WTC11 (cell line): Measurements from ENCODE around the gene MXD3. TPM values are rescaled to one million over a fixed set of nuclear protein-coding genes. Genes with fewer than 3 reads are reported as not detected.

ENCODE experiments used
- ATAC-seq: fragments of 200-7000 bp; cut with Tn5 transposase; 2 replicates; pipeline ENCODE4 v1.10.0; 2021; ENCODE audit warnings: mild to moderate bottlenecking, moderate library complexity
- CTCF ChIA-PET: fragments of 300-600 bp; sonication (Branson Sonifier 250); formaldehyde crosslinking; loops from one replicate; lab custom pipeline; 2021; ENCODE audit warnings: antibody characterized with exemption; lab: Charles Lee
- POLR2A ChIA-PET: fragments of 350-600 bp; sonication (Branson Sonifier 250); formaldehyde crosslinking; loops from one replicate; lab custom pipeline; 2021; ENCODE audit warnings: antibody characterized with exemption; lab: Charles Lee
- DNase-seq: peaks from one replicate; pipeline ENCODE4 v3.0.0; 2021; ENCODE audit warnings: low spot score
- H3K27ac Mint-ChIP-seq: 2 replicates; pipeline ENCODE4 v1.8.0; 2021; ENCODE audit warnings: mixed read lengths
- H3K27me3 Mint-ChIP-seq: 2 replicates; pipeline ENCODE4 v1.8.0; 2021; ENCODE audit warnings: low read depth, mild to moderate bottlenecking, moderate library complexity, mixed read lengths
- H3K36me3 Mint-ChIP-seq: 2 replicates; pipeline ENCODE4 v1.8.0; 2021; ENCODE audit warnings: mixed read lengths
- H3K4me1 Mint-ChIP-seq: 2 replicates; pipeline ENCODE4 v1.8.0; 2022; ENCODE audit warnings: mixed read lengths
- H3K4me3 Mint-ChIP-seq: 2 replicates; pipeline ENCODE4 v1.8.0; 2021; ENCODE audit warnings: mild to moderate bottlenecking, moderate library complexity, mixed read lengths
- H3K9me3 Mint-ChIP-seq: 2 replicates; pipeline ENCODE4 v1.8.0; 2021; ENCODE audit warnings: mixed read lengths
- ELF4 ChIP-seq: sonication (generic); formaldehyde crosslinking; IDR thresholded peaks from 2 replicates; pipeline ENCODE4 v1.8.1; 2022; ENCODE audit warnings: low read depth, mild to moderate bottlenecking, moderate library complexity, missing genetic modification reagents
- FOXP4 ChIP-seq: sonication (generic); formaldehyde crosslinking; IDR thresholded peaks from 2 replicates; pipeline ENCODE4 v1.8.0; 2022; ENCODE audit warnings: mild to moderate bottlenecking, missing genetic modification reagents
- GABPB1 ChIP-seq: sonication (generic); formaldehyde crosslinking; IDR thresholded peaks from 2 replicates; pipeline ENCODE4 v1.8.1; 2023; ENCODE audit warnings: mild to moderate bottlenecking, missing genetic modification reagents
- JAZF1 ChIP-seq: fragments of 250-450 bp; sonication (Bioruptor Pico); IDR thresholded peaks from 2 replicates; pipeline ENCODE4 v1.9.0; 2021; ENCODE audit warnings: moderate library complexity, mild to moderate bottlenecking, inconsistent platforms
- JUN ChIP-seq: sonication (generic); formaldehyde crosslinking; IDR thresholded peaks from 2 replicates; pipeline ENCODE4 v1.8.0; 2023; ENCODE audit warnings: mild to moderate bottlenecking, missing genetic modification reagents
- KAT7 ChIP-seq: sonication (generic); formaldehyde crosslinking; IDR thresholded peaks from 2 replicates; pipeline ENCODE4 v1.8.1; 2023; ENCODE audit warnings: missing genetic modification reagents, mild to moderate bottlenecking, borderline replicate concordance
- MAX ChIP-seq: sonication (generic); formaldehyde crosslinking; IDR thresholded peaks from 2 replicates; pipeline ENCODE4 v1.8.0; 2022; ENCODE audit warnings: mild to moderate bottlenecking, missing genetic modification reagents
- MLX ChIP-seq: sonication (generic); formaldehyde crosslinking; IDR thresholded peaks from 2 replicates; pipeline ENCODE4 v1.8.1; 2023; ENCODE audit warnings: mild to moderate bottlenecking, missing genetic modification reagents, moderate library complexity
- NR1H2 ChIP-seq: sonication (generic); formaldehyde crosslinking; IDR thresholded peaks from 2 replicates; pipeline ENCODE4 v1.9.0; 2021; ENCODE audit warnings: mild to moderate bottlenecking, moderate library complexity, missing genetic modification reagents
- SMAD3 ChIP-seq: sonication (generic); formaldehyde crosslinking; IDR thresholded peaks from 2 replicates; pipeline ENCODE4 v1.8.0; 2022; ENCODE audit warnings: missing genetic modification reagents, mild to moderate bottlenecking, borderline replicate concordance
- TCF7 ChIP-seq: sonication (generic); formaldehyde crosslinking; IDR thresholded peaks from 2 replicates; pipeline ENCODE4 v1.8.0; 2022; ENCODE audit warnings: mild to moderate bottlenecking, low read depth, missing genetic modification reagents, moderate library complexity
- ZNF121 ChIP-seq: sonication (generic); formaldehyde crosslinking; IDR thresholded peaks from 2 replicates; pipeline ENCODE4 v1.8.0; 2023; ENCODE audit warnings: missing genetic modification reagents
- total RNA-seq: library from RNA; stranded (reverse); gene quantifications from 3 replicates; pipeline ENCODE4 v1.2.3, GENCODE V29; 2021
- TF ChIP-seq, protein P1 (sequence below): sonication (generic); formaldehyde crosslinking; IDR thresholded peaks from 2 replicates; pipeline ENCODE4 v1.8.1; 2022; ENCODE audit warnings: low read depth, missing genetic modification reagents, borderline replicate concordance
- TF ChIP-seq, protein P2 (sequence below): sonication (generic); formaldehyde crosslinking; IDR thresholded peaks from 2 replicates; pipeline ENCODE4 v1.8.1; 2023; ENCODE audit warnings: mild to moderate bottlenecking, missing genetic modification reagents, moderate library complexity
- TF ChIP-seq, protein P3 (sequence below): sonication (generic); formaldehyde crosslinking; conservative IDR thresholded peaks from 2 replicates; pipeline ENCODE4 v1.8.1; 2022; ENCODE audit warnings: mild to moderate bottlenecking, missing genetic modification reagents
- TF ChIP-seq, protein P4 (sequence below): sonication (generic); formaldehyde crosslinking; IDR thresholded peaks from 2 replicates; pipeline ENCODE4 v1.8.1; 2022; ENCODE audit warnings: mild to moderate bottlenecking, moderate library complexity, missing genetic modification reagents
- TF ChIP-seq, protein P5 (sequence below): sonication (generic); formaldehyde crosslinking; IDR thresholded peaks from 2 replicates; pipeline ENCODE4 v1.8.0; 2022; ENCODE audit warnings: missing genetic modification reagents
- TF ChIP-seq, protein P6 (sequence below): sonication (generic); formaldehyde crosslinking; IDR thresholded peaks from 2 replicates; pipeline ENCODE4 v1.8.1; 2022; ENCODE audit warnings: low read depth, mild to moderate bottlenecking, moderate library complexity, missing genetic modification reagents, borderline replicate concordance
- TF ChIP-seq, protein P7 (sequence below): fragments of 250-450 bp; sonication (Bioruptor Pico); conservative IDR thresholded peaks from 2 replicates; pipeline ENCODE4 v1.9.0; 2021; ENCODE audit warnings: mild to moderate bottlenecking

Gene MXD3
- total RNA-seq, 1 experiment from 2014 or later: 25.7 TPM

GRCh38 chr5:177339107-177339638 lies 27.5 kb upstream of the MXD3 start (continued):
- TF ChIP-seq, protein P1, sequence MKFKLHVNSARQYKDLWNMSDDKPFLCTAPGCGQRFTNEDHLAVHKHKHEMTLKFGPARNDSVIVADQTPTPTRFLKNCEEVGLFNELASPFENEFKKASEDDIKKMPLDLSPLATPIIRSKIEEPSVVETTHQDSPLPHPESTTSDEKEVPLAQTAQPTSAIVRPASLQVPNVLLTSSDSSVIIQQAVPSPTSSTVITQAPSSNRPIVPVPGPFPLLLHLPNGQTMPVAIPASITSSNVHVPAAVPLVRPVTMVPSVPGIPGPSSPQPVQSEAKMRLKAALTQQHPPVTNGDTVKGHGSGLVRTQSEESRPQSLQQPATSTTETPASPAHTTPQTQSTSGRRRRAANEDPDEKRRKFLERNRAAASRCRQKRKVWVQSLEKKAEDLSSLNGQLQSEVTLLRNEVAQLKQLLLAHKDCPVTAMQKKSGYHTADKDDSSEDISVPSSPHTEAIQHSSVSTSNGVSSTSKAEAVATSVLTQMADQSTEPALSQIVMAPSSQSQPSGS (CRISPR knock-in tag): no peak
- TF ChIP-seq SMAD3: no peak

DNA sequence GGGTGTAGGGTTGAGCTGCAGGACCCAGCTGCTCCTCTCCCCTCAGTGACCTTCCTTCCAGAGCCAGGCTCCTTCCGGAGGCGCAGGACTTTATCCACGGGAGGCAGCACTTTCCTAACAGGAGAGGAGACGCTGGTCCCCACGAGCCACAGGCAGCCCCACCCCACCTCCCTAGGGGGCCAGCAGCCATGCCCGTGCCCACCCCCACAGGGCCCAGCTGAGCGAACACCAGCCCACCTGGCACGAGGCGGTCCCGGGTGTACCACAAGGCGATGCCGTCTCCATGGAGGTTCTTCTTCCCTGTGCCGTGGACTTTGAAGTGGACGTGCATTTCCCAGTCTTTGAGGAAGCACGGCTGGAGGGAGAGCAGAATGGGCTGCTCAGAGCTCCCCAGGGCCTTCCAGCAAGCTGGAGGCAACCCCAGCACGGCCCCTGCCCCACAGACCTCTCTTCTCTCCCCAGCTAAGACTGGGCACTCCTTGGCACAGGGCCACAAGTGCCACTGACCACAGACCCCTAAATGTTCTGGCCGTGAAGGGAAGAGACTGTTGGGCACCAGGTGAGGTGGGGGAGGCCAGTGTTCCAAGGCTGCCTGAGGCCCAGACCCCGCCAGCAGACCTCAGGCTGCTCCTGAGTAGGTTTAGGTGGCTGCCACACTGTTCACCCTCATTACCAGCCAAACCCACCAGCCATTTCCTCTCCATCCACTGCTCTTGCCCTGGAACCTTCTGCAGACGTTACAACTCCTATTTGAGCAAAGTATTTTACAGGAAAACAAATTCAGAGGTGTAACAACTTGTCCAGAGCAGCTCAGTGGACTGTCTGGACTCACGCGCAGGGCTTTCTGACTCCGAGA lies 26.8 kb upstream of the MXD3 start:
- Mint-ChIP-seq H3K36me3 (peaks cover 53% of the 10 kb centered on the region), H3K4me1 (peaks cover 41% of the 10 kb centered on the region), H3K27me3 (no peaks in the 10 kb centered on the region), H3K27ac (peak overlapping the region; percentile 86), H3K4me3 (no peak overlapping the region), H3K9me3 (no peaks in the 10 kb centered on the region)
- POLR2A ChIA-PET: interaction anchor here (0.6 kb wide), 1 partner anchor 11 kb away, joined by 8 read pairs; no protein-coding TSS in a partner anchor
- ATAC-seq: no peak
- TF ChIP-seq NR1H2 (CRISPR knock-in tag) (no peak), SMAD3 (no peak), ELF4 (no peak), FOXP4 (CRISPR knock-in tag) (no peak), JAZF1 (CRISPR knock-in tag) (no peak), ZNF121 (CRISPR knock-in tag) (no peak), MLX (CRISPR knock-in tag) (no peak), GABPB1 (no peak), KAT7 (CRISPR knock-in tag) (no peak), TCF7 (CRISPR knock-in tag) (no peak), JUN (CRISPR knock-in tag) (no peak), MAX (no peak)
- TF ChIP-seq, protein P2, sequence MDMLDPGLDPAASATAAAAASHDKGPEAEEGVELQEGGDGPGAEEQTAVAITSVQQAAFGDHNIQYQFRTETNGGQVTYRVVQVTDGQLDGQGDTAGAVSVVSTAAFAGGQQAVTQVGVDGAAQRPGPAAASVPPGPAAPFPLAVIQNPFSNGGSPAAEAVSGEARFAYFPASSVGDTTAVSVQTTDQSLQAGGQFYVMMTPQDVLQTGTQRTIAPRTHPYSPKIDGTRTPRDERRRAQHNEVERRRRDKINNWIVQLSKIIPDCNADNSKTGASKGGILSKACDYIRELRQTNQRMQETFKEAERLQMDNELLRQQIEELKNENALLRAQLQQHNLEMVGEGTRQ: no peak
- TF ChIP-seq, protein P3, sequence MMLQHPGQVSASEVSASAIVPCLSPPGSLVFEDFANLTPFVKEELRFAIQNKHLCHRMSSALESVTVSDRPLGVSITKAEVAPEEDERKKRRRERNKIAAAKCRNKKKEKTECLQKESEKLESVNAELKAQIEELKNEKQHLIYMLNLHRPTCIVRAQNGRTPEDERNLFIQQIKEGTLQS (CRISPR knock-in tag): no peak
- TF ChIP-seq, protein P4, sequence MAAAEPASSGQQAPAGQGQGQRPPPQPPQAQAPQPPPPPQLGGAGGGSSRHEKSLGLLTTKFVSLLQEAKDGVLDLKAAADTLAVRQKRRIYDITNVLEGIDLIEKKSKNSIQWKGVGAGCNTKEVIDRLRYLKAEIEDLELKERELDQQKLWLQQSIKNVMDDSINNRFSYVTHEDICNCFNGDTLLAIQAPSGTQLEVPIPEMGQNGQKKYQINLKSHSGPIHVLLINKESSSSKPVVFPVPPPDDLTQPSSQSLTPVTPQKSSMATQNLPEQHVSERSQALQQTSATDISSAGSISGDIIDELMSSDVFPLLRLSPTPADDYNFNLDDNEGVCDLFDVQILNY (CRISPR knock-in tag): no peak
- TF ChIP-seq, protein P5, sequence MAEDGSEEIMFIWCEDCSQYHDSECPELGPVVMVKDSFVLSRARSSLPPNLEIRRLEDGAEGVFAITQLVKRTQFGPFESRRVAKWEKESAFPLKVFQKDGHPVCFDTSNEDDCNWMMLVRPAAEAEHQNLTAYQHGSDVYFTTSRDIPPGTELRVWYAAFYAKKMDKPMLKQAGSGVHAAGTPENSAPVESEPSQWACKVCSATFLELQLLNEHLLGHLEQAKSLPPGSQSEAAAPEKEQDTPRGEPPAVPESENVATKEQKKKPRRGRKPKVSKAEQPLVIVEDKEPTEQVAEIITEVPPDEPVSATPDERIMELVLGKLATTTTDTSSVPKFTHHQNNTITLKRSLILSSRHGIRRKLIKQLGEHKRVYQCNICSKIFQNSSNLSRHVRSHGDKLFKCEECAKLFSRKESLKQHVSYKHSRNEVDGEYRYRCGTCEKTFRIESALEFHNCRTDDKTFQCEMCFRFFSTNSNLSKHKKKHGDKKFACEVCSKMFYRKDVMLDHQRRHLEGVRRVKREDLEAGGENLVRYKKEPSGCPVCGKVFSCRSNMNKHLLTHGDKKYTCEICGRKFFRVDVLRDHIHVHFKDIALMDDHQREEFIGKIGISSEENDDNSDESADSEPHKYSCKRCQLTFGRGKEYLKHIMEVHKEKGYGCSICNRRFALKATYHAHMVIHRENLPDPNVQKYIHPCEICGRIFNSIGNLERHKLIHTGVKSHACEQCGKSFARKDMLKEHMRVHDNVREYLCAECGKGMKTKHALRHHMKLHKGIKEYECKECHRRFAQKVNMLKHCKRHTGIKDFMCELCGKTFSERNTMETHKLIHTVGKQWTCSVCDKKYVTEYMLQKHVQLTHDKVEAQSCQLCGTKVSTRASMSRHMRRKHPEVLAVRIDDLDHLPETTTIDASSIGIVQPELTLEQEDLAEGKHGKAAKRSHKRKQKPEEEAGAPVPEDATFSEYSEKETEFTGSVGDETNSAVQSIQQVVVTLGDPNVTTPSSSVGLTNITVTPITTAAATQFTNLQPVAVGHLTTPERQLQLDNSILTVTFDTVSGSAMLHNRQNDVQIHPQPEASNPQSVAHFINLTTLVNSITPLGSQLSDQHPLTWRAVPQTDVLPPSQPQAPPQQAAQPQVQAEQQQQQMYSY (CRISPR knock-in tag): no peak
- TF ChIP-seq, protein P6, sequence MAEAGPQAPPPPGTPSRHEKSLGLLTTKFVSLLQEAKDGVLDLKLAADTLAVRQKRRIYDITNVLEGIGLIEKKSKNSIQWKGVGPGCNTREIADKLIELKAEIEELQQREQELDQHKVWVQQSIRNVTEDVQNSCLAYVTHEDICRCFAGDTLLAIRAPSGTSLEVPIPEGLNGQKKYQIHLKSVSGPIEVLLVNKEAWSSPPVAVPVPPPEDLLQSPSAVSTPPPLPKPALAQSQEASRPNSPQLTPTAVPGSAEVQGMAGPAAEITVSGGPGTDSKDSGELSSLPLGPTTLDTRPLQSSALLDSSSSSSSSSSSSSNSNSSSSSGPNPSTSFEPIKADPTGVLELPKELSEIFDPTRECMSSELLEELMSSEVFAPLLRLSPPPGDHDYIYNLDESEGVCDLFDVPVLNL: no peak
- TF ChIP-seq, protein P7, sequence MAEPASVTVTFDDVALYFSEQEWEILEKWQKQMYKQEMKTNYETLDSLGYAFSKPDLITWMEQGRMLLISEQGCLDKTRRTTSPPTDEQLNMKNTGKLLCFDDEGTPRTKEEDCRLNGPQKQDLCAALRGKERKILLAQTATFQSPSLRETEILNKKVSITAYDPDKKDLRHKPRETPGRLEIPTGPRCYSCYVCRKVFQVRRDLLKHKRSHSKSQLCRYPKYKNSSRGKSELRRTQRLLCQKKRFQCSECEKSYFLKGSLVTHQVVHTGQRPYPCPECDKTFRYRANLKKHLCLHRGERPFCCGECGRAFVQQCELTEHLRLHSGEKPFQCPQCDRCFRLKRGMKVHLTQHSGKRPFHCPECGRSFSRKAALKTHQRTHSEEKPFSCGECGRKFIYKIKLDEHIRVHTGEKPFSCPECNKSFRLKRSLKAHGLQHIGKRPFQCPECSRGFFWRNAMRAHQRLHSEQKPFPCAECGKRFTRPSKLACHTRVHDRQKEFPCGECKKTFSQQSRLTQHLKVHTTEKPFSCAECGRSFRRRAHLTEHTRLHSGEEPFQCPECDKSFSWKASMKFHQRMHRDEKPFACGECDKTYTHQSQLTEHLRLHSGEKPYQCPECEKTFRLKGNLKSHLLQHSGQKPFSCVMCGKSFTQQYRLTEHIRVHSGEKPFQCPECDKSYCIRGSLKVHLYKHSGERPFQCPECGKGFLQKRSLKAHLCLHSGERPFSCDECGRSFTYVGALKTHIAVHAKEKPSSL (CRISPR knock-in tag): no peak
- CTCF ChIA-PET: interaction anchor here (0.8 to 1.3 kb wide), 2 partner anchors 11 to 29 kb away, joined by 3 to 4 read pairs; no protein-coding TSS in a partner anchor
- DNase-seq: no peak
